SIG-M5 treated with dmso at 0.1 percent for 504 hours (cell line): Measurements from ENCODE around the gene CARD19.

ENCODE experiments used
- DNase-seq: peaks from one replicate; lab custom pipeline; 2025; ENCODE audit not compliant: unreplicated experiment; lab: John Stamatoyannopoulos, UW

CARD19 gene

GRCh38 chr9:93061791-93062763, 33.9 kb upstream of the CARD19 start:
- DNase-seq, result no peak

- peak; percentile 87 for DNase-seq
Measured at GRCh38 chr9:93064392-93065134, 31.5 kb upstream of the CARD19 start.

- DNase-seq, result peak; percentile 62
Measured at GRCh38 chr9:93065135-93065720, 30.8 kb upstream of the CARD19 start.

GRCh38 chr9:93066978-93067603, 28.9 kb upstream of the CARD19 start:
- no peak for DNase-seq

- DNase-seq, result no peak
Measured at GRCh38 chr9:93068956-93069355, 27.1 kb upstream of the CARD19 start.

- no peak for DNase-seq
Measured at GRCh38 chr9:93071464-93071863, 24.6 kb upstream of the CARD19 start.

GRCh38 chr9:93072383-93072795, 23.6 kb upstream of the CARD19 start:
- DNase-seq, result no peak

- DNase-seq, result no peak
Measured at GRCh38 chr9:93076101-93076791, 19.8 kb upstream of the CARD19 start.

GRCh38 chr9:93076792-93077128, 19.3 kb upstream of the CARD19 start:
- no peak for DNase-seq

GRCh38 chr9:93077367-93077766, 18.6 kb upstream of the CARD19 start:
- no peak for DNase-seq

GRCh38 chr9:93077811-93078210, 18.2 kb upstream of the CARD19 start:
- DNase-seq, result no peak

GRCh38 chr9:93079371-93079770, 16.6 kb upstream of the CARD19 start:
- no peak for DNase-seq

- DNase-seq, result no peak
Measured at GRCh38 chr9:93080406-93080805, 15.6 kb upstream of the CARD19 start.

- DNase-seq, result no peak
Measured at GRCh38 chr9:93081081-93081529, 14.9 kb upstream of the CARD19 start.

GRCh38 chr9:93081931-93082330, 14.1 kb upstream of the CARD19 start:
- DNase-seq, result no peak

- DNase-seq, result no peak
Measured at GRCh38 chr9:93082841-93083411, 13.1 kb upstream of the CARD19 start.

- no peak for DNase-seq
Measured at GRCh38 chr9:93083592-93084470, 12.2 kb upstream of the CARD19 start.

- no peak for DNase-seq
Measured at GRCh38 chr9:93084471-93084881, 11.5 kb upstream of the CARD19 start.

- DNase-seq, result no peak
Measured at GRCh38 chr9:93085676-93086075, 10.3 kb upstream of the CARD19 start.
